PFSK-1 (cell line): ENCODE measurements around the gene MGAT3.

ENCODE experiments used
- POLR2AphosphoS5 ChIP-seq: IDR thresholded peaks from 2 replicates; pipeline ENCODE4 v1.6.1; 2012; ENCODE audit warnings: low read depth, mild to moderate bottlenecking, control low read depth, low read length, moderate library complexity
- REST ChIP-seq, 2 experiments: IDR thresholded peaks; 2 replicates each; pipeline versions ENCODE4 v1.6.1 to v1.8.0; 2011 to 2012; ENCODE audit warnings: low read depth in 2 of 2, low read length in 2 of 2, control low read depth in 1 of 2, inconsistent platforms in 1 of 2, mild to moderate bottlenecking in 1 of 2, moderate library complexity in 1 of 2; ENCODE audit not compliant: insufficient read depth in 1 of 2
- TAF1 ChIP-seq: IDR thresholded peaks from 2 replicates; pipeline ENCODE4 v1.6.1; 2012; ENCODE audit warnings: low read length, control low read depth, borderline replicate concordance; ENCODE audit not compliant: insufficient read depth

GRCh38 chr22:39430576-39431150 lies 26.1 kb upstream of the MGAT3 start:
- no peak for TF ChIP-seq POLR2AphosphoS5
- TF ChIP-seq REST (IDR thresholded peaks at IDR 0.05; ENCODE audit: insufficient read depth in 1 of 2, low read depth in 2 of 2, low read length in 2 of 2), result no peak
- no peak for TF ChIP-seq TAF1
